K562 (cell line): Measurements from ENCODE around the gene DHDDS. TPM values are rescaled to one million over a fixed set of nuclear protein-coding genes. Genes with fewer than 3 reads are reported as not detected.
A peak's percentile ranks its signal among the peaks of the same experiment; 100 is the strongest.

Experiments
- CHD4 ChIP-seq: fragments of 200-600 bp; sonication (generic); IDR thresholded peaks from 3 replicates; pipeline ENCODE4 v1.6.1; 2012; ENCODE audit warnings: low read depth, mild to moderate bottlenecking, mixed read lengths, low read length, inconsistent platforms; ENCODE audit not compliant: insufficient read depth, insufficient replicate concordance, poor library complexity, severe bottlenecking
- E2F3 ChIP-seq: fragments of 250-450 bp; sonication (Bioruptor Pico); IDR thresholded peaks from 2 replicates; pipeline ENCODE4 v1.4.0; 2020; ENCODE audit warnings: mild to moderate bottlenecking
- FOXA3 ChIP-seq, 2 experiments: fragments of 450-650 bp in 1 of 2; sonication (generic) in 1 of 2; formaldehyde crosslinking; IDR thresholded peaks in 1 of 2; conservative IDR thresholded peaks in 1 of 2; 2 replicates each; pipeline versions ENCODE4 v1.4.0 to v1.8.0; 2020 to 2022; ENCODE audit warnings: mild to moderate bottlenecking in 2 of 2, missing genetic modification reagents in 1 of 2
- KDM1A ChIP-seq, 2 experiments: fragments of 450-650 bp; IDR thresholded peaks; 2 replicates each; pipeline ENCODE4 v1.6.1; 2016; ENCODE audit warnings: mild to moderate bottlenecking in 2 of 2
- MAFF ChIP-seq: IDR thresholded peaks from 2 replicates; pipeline ENCODE4 v1.6.1; 2012; ENCODE audit warnings: low read length, improper control_type of control experiment
- MCM2 ChIP-seq: fragments of 450-650 bp; IDR thresholded peaks from 2 replicates; pipeline ENCODE4 v1.6.1; 2017; ENCODE audit warnings: low read depth, mild to moderate bottlenecking
- MTF1 ChIP-seq: fragments of 250-450 bp; sonication (Bioruptor Pico); IDR thresholded peaks from 2 replicates; pipeline ENCODE4 v1.9.0; 2021; ENCODE audit warnings: moderate library complexity, mild to moderate bottlenecking, inconsistent platforms, borderline replicate concordance
- RHOXF2B ChIP-seq: fragments of 250-450 bp; sonication (Bioruptor Pico); conservative IDR thresholded peaks from 2 replicates; pipeline ENCODE4 v1.5.1; 2021
- SLC30A9 ChIP-seq: fragments of 250-450 bp; sonication (Bioruptor Pico); IDR thresholded peaks from 2 replicates; pipeline ENCODE4 v1.8.0; 2022; ENCODE audit warnings: mild to moderate bottlenecking, moderate library complexity
- TRIM24 ChIP-seq, 2 experiments: fragments of 450-650 bp; IDR thresholded peaks; 2 replicates each; pipeline ENCODE4 v1.6.1; 2016
- ZC3H11A ChIP-seq: IDR thresholded peaks from 2 replicates; pipeline ENCODE4 v1.6.1; 2012; ENCODE audit warnings: low read depth, low read length, improper control_type of control experiment
- ZC3H4 ChIP-seq: sonication (generic); formaldehyde crosslinking; IDR thresholded peaks from 2 replicates; pipeline ENCODE4 v1.9.0; 2021; ENCODE audit warnings: missing genetic modification reagents, borderline replicate concordance
- ZNF174 ChIP-seq: fragments of 250-450 bp; sonication (Bioruptor Pico); IDR thresholded peaks from 2 replicates; pipeline ENCODE4 v1.4.0; 2020; ENCODE audit warnings: mild to moderate bottlenecking
- ZNF445 ChIP-seq: fragments of 250-450 bp; sonication (Bioruptor Pico); IDR thresholded peaks from 2 replicates; pipeline ENCODE4 v1.4.0; 2020; ENCODE audit warnings: low read depth, mild to moderate bottlenecking, moderate library complexity
- polyA plus RNA-seq, 8 experiments: library from polyadenylated mRNA; depleted of rRNA in 4 of 8; stranded (reverse) in 5 of 8; unstranded in 3 of 8; fragments of >200 nt; fragmentation: Nextera tagmentation in 2 of 8; fragmentation: Illumina TruSeq in 1 of 8; extraction: Ambion mirVana in 2 of 8; extraction: Trizol in 1 of 8; gene quantifications; 2 replicates each; pipeline versions ENCODE4 v1.2.1 to v1.2.3, GENCODE V29; 2011 to 2014; ENCODE audit warnings: inconsistent platforms in 1 of 8, missing spikeins in 1 of 8
- total RNA-seq, 7 experiments: library from RNA; depleted of rRNA in 6 of 7; stranded (reverse); fragments of >200 nt in 6 of 7; fragmentation: Illumina TruSeq in 2 of 7; extraction: Trizol in 2 of 7; gene quantifications; 2 replicates each; pipeline versions ENCODE4 v1.2.1 to v1.2.3, GENCODE V29; 2011 to 2021; ENCODE audit warnings: low replicate concordance in 1 of 7
- TF ChIP-seq, protein P1 (sequence below): fragments of 450-650 bp; IDR thresholded peaks from 2 replicates; pipeline ENCODE4 v1.6.1; 2016
- TF ChIP-seq, protein P2 (sequence below): fragments of 150-350 bp; conservative IDR thresholded peaks from 2 replicates; pipeline ENCODE4 v1.6.1; 2014; ENCODE audit warnings: low read length
- TF ChIP-seq, protein P3 (sequence below): fragments of 450-650 bp; IDR thresholded peaks from 2 replicates; pipeline ENCODE4 v1.6.1; 2016; ENCODE audit warnings: missing biosample characterization, missing genetic modification characterization
- TF ChIP-seq, protein P4 (sequence below): sonication (generic); formaldehyde crosslinking; IDR thresholded peaks from 2 replicates; pipeline ENCODE4 v1.4.0; 2020; ENCODE audit warnings: mild to moderate bottlenecking, missing genetic modification reagents
- TF ChIP-seq, protein P5 (sequence below): fragments of 450-650 bp; IDR thresholded peaks from 2 replicates; pipeline ENCODE4 v1.6.1; 2016; ENCODE audit warnings: borderline replicate concordance

Gene DHDDS
- total and polyA plus RNA-seq, 9 of the 15 experiments (the other 6 are each of a cell fraction or from before 2014, with no cell fraction given): 33.3 to 55.0 (median 44.3) TPM

DNA sequence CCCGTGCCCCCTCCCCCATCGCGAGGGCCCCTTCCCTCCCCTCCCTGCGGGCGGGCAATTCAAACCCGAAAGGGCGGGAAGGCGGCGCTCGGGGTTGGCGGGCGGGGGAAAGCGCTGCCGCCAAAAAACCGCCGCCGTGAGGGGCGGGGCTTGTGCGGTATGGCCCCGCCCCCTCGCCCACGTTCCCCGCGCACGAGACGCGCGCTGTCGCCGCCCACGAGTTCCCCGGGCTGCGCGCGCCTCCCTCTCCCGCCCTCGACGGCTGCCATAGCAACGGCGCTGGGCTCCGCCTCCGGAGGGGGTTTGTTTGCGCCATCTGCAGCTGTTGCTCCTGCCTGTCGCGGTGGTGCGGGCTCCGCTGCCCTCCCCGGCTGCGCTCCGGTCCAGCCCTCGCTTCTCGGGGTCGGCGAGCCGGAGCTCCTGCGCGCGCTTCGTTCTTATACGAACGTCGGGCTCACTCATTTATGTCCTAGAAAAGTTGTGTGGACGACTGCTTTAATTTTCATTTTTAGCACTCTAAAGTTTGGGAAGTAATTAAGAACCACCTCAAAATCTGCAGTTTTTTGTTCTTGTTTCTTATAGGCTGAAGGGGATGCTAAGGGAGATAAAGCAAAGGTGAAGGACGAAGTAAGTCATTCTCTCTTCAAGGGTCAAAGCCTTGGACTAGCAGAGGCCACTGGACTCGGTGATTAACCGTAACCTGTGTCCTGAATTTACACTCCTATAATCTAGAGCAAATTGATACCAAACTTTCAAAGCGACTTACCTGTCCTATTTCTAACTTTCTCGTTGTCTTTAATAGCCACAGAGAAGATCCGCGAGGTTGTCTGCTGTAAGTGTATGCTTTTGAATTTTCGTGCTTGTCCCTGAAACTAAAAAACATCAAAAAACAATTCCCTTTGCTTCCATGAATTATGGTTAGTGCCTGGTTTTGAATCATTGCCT is 41.1 kb downstream of the DHDDS start (continued):
- no peak for TF ChIP-seq RHOXF2B (CRISPR knock-in tag)
- peak; percentile 69 to 79 for TF ChIP-seq TRIM24 (IDR thresholded peaks at IDR 0.05)
- peak; percentile 99 for TF ChIP-seq E2F3 (CRISPR knock-in tag)
- TF ChIP-seq KDM1A (IDR thresholded peaks at IDR 0.05): no peak
- no peak for TF ChIP-seq MAFF
- TF ChIP-seq, protein P1, sequence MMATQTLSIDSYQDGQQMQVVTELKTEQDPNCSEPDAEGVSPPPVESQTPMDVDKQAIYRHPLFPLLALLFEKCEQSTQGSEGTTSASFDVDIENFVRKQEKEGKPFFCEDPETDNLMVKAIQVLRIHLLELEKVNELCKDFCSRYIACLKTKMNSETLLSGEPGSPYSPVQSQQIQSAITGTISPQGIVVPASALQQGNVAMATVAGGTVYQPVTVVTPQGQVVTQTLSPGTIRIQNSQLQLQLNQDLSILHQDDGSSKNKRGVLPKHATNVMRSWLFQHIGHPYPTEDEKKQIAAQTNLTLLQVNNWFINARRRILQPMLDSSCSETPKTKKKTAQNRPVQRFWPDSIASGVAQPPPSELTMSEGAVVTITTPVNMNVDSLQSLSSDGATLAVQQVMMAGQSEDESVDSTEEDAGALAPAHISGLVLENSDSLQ: peak; percentile 36; the same call in 1 of the 2 replicates
- no peak for TF ChIP-seq ZC3H11A
- TF ChIP-seq CHD4: no peak
- no peak for TF ChIP-seq ZNF445 (CRISPR knock-in tag)
- TF ChIP-seq, protein P2, sequence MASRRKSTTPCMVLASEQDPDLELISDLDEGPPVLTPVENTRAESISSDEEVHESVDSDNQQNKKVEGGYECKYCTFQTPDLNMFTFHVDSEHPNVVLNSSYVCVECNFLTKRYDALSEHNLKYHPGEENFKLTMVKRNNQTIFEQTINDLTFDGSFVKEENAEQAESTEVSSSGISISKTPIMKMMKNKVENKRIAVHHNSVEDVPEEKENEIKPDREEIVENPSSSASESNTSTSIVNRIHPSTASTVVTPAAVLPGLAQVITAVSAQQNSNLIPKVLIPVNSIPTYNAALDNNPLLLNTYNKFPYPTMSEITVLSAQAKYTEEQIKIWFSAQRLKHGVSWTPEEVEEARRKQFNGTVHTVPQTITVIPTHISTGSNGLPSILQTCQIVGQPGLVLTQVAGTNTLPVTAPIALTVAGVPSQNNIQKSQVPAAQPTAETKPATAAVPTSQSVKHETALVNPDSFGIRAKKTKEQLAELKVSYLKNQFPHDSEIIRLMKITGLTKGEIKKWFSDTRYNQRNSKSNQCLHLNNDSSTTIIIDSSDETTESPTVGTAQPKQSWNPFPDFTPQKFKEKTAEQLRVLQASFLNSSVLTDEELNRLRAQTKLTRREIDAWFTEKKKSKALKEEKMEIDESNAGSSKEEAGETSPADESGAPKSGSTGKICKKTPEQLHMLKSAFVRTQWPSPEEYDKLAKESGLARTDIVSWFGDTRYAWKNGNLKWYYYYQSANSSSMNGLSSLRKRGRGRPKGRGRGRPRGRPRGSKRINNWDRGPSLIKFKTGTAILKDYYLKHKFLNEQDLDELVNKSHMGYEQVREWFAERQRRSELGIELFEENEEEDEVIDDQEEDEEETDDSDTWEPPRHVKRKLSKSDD: no peak
- no peak for TF ChIP-seq ZC3H4
- TF ChIP-seq, protein P3, sequence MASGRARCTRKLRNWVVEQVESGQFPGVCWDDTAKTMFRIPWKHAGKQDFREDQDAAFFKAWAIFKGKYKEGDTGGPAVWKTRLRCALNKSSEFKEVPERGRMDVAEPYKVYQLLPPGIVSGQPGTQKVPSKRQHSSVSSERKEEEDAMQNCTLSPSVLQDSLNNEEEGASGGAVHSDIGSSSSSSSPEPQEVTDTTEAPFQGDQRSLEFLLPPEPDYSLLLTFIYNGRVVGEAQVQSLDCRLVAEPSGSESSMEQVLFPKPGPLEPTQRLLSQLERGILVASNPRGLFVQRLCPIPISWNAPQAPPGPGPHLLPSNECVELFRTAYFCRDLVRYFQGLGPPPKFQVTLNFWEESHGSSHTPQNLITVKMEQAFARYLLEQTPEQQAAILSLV (tag): no peak
- TF ChIP-seq, protein P4, sequence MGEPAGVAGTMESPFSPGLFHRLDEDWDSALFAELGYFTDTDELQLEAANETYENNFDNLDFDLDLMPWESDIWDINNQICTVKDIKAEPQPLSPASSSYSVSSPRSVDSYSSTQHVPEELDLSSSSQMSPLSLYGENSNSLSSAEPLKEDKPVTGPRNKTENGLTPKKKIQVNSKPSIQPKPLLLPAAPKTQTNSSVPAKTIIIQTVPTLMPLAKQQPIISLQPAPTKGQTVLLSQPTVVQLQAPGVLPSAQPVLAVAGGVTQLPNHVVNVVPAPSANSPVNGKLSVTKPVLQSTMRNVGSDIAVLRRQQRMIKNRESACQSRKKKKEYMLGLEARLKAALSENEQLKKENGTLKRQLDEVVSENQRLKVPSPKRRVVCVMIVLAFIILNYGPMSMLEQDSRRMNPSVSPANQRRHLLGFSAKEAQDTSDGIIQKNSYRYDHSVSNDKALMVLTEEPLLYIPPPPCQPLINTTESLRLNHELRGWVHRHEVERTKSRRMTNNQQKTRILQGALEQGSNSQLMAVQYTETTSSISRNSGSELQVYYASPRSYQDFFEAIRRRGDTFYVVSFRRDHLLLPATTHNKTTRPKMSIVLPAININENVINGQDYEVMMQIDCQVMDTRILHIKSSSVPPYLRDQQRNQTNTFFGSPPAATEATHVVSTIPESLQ (CRISPR knock-in tag): no peak
- TF ChIP-seq MCM2: no peak
- TF ChIP-seq MTF1 (CRISPR knock-in tag): no peak
- no peak for TF ChIP-seq FOXA3 (CRISPR knock-in tag; conservative IDR thresholded peaks at IDR 0.05 in 1 of 2, IDR thresholded peaks at IDR 0.05 in 1 of 2)
- no peak for TF ChIP-seq ZNF174 (CRISPR knock-in tag)
- TF ChIP-seq SLC30A9 (CRISPR knock-in tag): no peak
- TF ChIP-seq, protein P5, sequence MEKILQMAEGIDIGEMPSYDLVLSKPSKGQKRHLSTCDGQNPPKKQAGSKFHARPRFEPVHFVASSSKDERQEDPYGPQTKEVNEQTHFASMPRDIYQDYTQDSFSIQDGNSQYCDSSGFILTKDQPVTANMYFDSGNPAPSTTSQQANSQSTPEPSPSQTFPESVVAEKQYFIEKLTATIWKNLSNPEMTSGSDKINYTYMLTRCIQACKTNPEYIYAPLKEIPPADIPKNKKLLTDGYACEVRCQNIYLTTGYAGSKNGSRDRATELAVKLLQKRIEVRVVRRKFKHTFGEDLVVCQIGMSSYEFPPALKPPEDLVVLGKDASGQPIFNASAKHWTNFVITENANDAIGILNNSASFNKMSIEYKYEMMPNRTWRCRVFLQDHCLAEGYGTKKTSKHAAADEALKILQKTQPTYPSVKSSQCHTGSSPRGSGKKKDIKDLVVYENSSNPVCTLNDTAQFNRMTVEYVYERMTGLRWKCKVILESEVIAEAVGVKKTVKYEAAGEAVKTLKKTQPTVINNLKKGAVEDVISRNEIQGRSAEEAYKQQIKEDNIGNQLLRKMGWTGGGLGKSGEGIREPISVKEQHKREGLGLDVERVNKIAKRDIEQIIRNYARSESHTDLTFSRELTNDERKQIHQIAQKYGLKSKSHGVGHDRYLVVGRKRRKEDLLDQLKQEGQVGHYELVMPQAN: peak; percentile 93
